NB4 (cell line): ENCODE measurements around the gene CTIF.

Experiments
- DNase-seq: peaks from one replicate; pipeline ENCODE4 v3.0.0; 2010; ENCODE audit warnings: low read depth
- H3K4me3 ChIP-seq: one replicate; pipeline ENCODE4 v1.5.1; 2011; ENCODE audit warnings: mild to moderate bottlenecking, low read depth, low read length, moderate library complexity
- CTCF ChIP-seq: IDR thresholded peaks from one replicate; pipeline ENCODE4 v1.5.1; 2012; ENCODE audit warnings: low read depth, low read length
- MAX ChIP-seq: IDR thresholded peaks from 2 replicates; pipeline ENCODE4 v1.6.1; 2011; ENCODE audit warnings: low read depth, low read length
- MYC ChIP-seq: IDR thresholded peaks from 2 replicates; pipeline ENCODE4 v1.6.1; 2011; ENCODE audit warnings: low read depth, low read length
- POLR2A ChIP-seq: IDR thresholded peaks from 2 replicates; pipeline ENCODE4 v1.6.1; 2011; ENCODE audit warnings: mild to moderate bottlenecking; ENCODE audit not compliant: insufficient read length; ENCODE audit errors: extremely low read depth

CTIF gene

GRCh38 chr18:48796491-48797205 lies 257.8 kb downstream of the CTIF start:
- DNase-seq, result no peak
- TF ChIP-seq MAX (no peak), POLR2A (no peak), CTCF (no peak), MYC (no peak)
- H3K4me3 ChIP-seq, result no peak overlapping the region

GRCh38 chr18:48797841-48798255 lies 259.0 kb downstream of the CTIF start:
- TF ChIP-seq MYC (no peak), MAX (no peak), CTCF (no peak), POLR2A (no peak)
- DNase-seq, result no peak
- no peak overlapping the region for H3K4me3 ChIP-seq

- H3K4me3 ChIP-seq, result no peak overlapping the region
- TF ChIP-seq CTCF (no peak), MAX (no peak), POLR2A (no peak), MYC (no peak)
- DNase-seq, result no peak
Observed at GRCh38 chr18:48798334-48799245, 259.8 kb downstream of the CTIF start.

GRCh38 chr18:48799724-48800315 lies 261.0 kb downstream of the CTIF start:
- DNase-seq, result no peak
- H3K4me3 ChIP-seq, result no peak overlapping the region
- TF ChIP-seq POLR2A, result no peak
- no peak for TF ChIP-seq MYC
- TF ChIP-seq MAX, result no peak
- TF ChIP-seq CTCF, result no peak

GRCh38 chr18:48800466-48800865 lies 261.6 kb downstream of the CTIF start:
- no peak for DNase-seq
- H3K4me3 ChIP-seq, result no peak overlapping the region
- no peak for TF ChIP-seq MAX
- TF ChIP-seq MYC, result no peak
- TF ChIP-seq POLR2A, result no peak
- no peak for TF ChIP-seq CTCF
